ENCODE results near the gene FRRS1L. TPM values are rescaled to one million over a fixed set of nuclear protein-coding genes. Genes with fewer than 3 reads are reported as not detected.

Gene FRRS1L
- total RNA-seq, 3 donors from 2014 or later: 0.16 to 2.6 (median 2.0) TPM

DNA sequence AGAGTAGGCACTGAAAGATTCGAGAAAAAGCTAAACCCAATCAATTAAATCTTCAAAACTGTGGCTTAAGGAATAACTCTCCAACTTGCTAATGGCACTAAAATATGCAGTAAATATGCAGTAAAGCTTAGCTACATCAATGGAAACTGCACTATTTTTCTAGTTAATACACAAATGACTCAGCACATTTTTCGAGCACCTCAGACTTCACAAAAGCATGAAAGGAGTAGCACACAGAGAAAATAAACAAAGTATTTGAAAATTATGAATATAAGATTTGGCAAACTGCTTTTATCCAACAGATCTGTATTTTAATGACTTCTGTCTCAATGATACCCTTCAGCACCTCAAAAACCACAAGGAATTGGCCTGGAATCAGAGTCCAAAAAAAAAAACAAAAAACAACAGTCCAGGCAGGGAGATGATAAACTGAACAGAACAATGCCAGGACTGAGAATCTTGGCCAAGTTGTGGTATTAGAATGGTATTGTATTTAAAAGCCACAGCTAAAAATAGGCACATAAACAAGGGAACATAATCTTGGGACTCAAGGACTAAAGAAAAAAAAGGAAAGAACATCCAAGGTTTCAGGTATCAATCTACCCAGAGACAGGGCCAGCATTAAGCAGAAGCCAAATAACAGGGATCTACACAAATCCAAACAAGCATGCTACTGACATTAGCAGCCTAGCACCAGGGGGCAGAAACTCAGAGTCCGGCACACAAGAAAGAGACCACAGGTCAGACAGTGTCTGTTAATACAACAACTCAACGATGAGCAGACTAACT, 68.7 kb downstream of the FRRS1L start:
- H3K9me3 ChIP-seq: no peaks in the 10 kb centered on the region
- no peak overlapping the region for H3K4me3 ChIP-seq
- peak in 1 of 2 donors; percentile 27 for DNase-seq (ENCODE audit: low spot score in 2 of 2)
- peaks cover 15 to 28% of the 10 kb centered on the region in 2 donors for H3K4me1 ChIP-seq
- peak overlapping the region; percentile 70 to 72 for H3K27ac ChIP-seq
- H3K36me3 ChIP-seq: no peaks in the 10 kb centered on the region
- no peaks in the 10 kb centered on the region for H3K27me3 ChIP-seq
- TF ChIP-seq, protein P1, sequence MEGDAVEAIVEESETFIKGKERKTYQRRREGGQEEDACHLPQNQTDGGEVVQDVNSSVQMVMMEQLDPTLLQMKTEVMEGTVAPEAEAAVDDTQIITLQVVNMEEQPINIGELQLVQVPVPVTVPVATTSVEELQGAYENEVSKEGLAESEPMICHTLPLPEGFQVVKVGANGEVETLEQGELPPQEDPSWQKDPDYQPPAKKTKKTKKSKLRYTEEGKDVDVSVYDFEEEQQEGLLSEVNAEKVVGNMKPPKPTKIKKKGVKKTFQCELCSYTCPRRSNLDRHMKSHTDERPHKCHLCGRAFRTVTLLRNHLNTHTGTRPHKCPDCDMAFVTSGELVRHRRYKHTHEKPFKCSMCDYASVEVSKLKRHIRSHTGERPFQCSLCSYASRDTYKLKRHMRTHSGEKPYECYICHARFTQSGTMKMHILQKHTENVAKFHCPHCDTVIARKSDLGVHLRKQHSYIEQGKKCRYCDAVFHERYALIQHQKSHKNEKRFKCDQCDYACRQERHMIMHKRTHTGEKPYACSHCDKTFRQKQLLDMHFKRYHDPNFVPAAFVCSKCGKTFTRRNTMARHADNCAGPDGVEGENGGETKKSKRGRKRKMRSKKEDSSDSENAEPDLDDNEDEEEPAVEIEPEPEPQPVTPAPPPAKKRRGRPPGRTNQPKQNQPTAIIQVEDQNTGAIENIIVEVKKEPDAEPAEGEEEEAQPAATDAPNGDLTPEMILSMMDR (IDR thresholded peaks at IDR 0.05): peak in 1 of 3 donors; percentile 16
- TF ChIP-seq POLR2AphosphoS5 (IDR thresholded peaks at IDR 0.05) (peak in 1 of 3 donors; percentile 20), POLR2A (IDR thresholded peaks at IDR 0.05) (no peak)
- intact Hi-C loops (cut with DNase I; ENCODE audit: low total_unique reads): no loop called here

DNA sequence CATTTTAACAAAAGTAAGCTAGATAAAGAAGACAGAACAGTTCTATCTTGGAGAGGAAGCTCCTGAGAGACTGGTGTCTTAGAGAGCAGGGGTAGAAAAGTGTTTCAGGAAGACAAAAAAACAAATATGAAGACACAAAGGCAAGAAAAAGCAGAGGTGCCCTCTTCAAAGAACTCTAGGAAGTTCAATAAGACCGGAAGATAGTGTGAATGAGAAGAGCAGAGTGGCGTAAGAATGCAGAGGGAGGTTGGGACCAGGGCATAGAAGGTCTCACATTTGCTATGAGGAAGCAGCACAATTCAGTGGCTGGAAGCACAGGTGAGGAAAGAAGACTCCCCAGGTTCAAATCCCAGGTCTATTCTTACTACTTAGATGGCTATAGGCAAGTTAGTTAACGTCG, 69.9 kb downstream of the FRRS1L start:
- DNase-seq (ENCODE audit: low spot score in 2 of 2): no peak
- Histone ChIP-seq H3K27ac (peak overlapping the region; percentile 70 to 72), H3K4me3 (no peak overlapping the region), H3K4me1 (peaks cover 15 to 23% of the 10 kb centered on the region in 2 donors), H3K9me3 (no peaks in the 10 kb centered on the region), H3K27me3 (no peaks in the 10 kb centered on the region), H3K36me3 (no peaks in the 10 kb centered on the region)
- TF ChIP-seq POLR2A (IDR thresholded peaks at IDR 0.05): no peak
- TF ChIP-seq, protein P1 (IDR thresholded peaks at IDR 0.05): no peak
- TF ChIP-seq POLR2AphosphoS5 (IDR thresholded peaks at IDR 0.05): no peak
- intact Hi-C loops (cut with DNase I; ENCODE audit: low total_unique reads): no loop called here

DNA sequence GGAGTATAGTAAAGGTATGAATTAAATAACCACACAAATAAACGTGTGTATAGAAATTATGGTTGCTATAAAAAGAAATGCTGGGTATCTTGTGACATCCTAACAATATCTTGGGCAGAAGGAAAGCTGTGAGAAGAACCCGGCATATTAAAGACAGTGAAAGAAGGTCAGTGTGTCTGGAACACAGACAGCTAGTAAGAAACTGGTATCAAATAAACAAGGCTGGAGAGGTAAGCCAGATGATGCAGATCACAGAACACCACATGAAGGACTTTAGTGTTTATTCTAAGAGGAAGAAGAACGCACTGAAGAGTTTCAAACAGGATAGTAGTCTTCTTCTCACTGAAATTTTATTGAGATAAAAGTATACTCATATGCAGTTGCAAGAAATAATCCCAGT, 71.7 kb downstream of the FRRS1L start:
- Histone ChIP-seq H3K36me3 (no peaks in the 10 kb centered on the region), H3K9me3 (no peaks in the 10 kb centered on the region), H3K27ac (no peak overlapping the region), H3K27me3 (no peaks in the 10 kb centered on the region), H3K4me3 (no peak overlapping the region), H3K4me1 (peaks cover 15 to 23% of the 10 kb centered on the region in 2 donors)
- TF ChIP-seq, protein P1 (IDR thresholded peaks at IDR 0.05): no peak
- TF ChIP-seq POLR2AphosphoS5 (IDR thresholded peaks at IDR 0.05) (no peak), POLR2A (IDR thresholded peaks at IDR 0.05) (no peak)
- DNase-seq (ENCODE audit: low spot score in 2 of 2): no peak
- intact Hi-C loops (cut with DNase I; ENCODE audit: low total_unique reads): no loop called here

DNA sequence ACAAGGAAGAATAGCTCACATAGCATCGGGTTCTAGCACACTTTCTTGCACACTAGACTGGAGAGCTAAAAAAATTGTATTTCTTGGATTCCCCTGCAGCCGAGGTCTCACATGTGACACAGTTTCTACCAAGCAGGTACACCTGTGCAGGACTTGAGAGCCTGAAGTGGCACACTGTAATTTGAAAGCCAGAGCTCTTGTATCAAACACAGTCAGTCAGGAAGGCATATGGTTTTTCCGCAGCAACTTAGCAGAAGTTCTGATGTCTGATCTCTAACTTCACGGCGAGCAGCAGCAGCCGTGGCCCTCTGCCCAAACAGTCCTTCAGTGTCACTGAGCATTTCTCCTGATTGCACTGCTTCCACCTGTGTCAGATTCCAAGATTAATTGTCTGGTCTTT, 72.8 kb downstream of the FRRS1L start:
- DNase-seq (ENCODE audit: low spot score in 2 of 2): no peak
- intact Hi-C loops (cut with DNase I; ENCODE audit: low total_unique reads): no loop called here
- no peak for TF ChIP-seq POLR2A (IDR thresholded peaks at IDR 0.05)
- no peak for TF ChIP-seq POLR2AphosphoS5 (IDR thresholded peaks at IDR 0.05)
- TF ChIP-seq, protein P1 (IDR thresholded peaks at IDR 0.05): no peak
- no peaks in the 10 kb centered on the region for H3K9me3 ChIP-seq
- H3K27me3 ChIP-seq: no peaks in the 10 kb centered on the region
- H3K36me3 ChIP-seq: no peaks in the 10 kb centered on the region
- no peak overlapping the region for H3K4me3 ChIP-seq
- peaks cover 9 to 16% of the 10 kb centered on the region in 2 donors for H3K4me1 ChIP-seq
- no peak overlapping the region for H3K27ac ChIP-seq

DNA sequence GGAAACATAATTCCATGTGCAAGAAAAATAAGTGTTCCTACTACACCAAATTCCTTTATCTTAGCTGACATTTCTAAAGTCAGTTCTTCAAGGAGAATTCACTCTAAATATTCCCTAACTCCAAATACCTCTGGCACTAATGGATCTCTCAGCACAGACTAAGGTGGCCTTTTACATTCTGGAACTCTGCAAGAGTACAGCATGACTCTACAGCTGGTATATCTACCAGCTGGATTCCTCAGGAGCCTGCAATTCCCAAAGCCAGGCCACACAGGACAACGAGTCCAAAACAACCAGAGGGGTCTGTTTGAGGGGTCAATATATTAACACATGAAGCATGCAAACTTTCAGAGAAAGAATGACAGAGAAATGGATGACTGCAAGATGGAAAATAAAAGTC, 74.5 kb downstream of the FRRS1L start:
- Histone ChIP-seq H3K27ac (no peak overlapping the region), H3K4me1 (peaks cover 0 to under 1% of the 10 kb centered on the region in 2 donors)
- intact Hi-C loops (cut with DNase I; ENCODE audit: low total_unique reads): no loop called here

More for the DNA sequence above, 74.5 kb downstream of the FRRS1L start:
- no peak overlapping the region for H3K4me3 ChIP-seq
- H3K27me3 ChIP-seq: no peaks in the 10 kb centered on the region
- DNase-seq (ENCODE audit: low spot score in 2 of 2): no peak
- TF ChIP-seq, protein P1 (IDR thresholded peaks at IDR 0.05): no peak
- TF ChIP-seq POLR2AphosphoS5 (IDR thresholded peaks at IDR 0.05): no peak
- TF ChIP-seq POLR2A (IDR thresholded peaks at IDR 0.05): no peak
- no peaks in the 10 kb centered on the region for H3K36me3 ChIP-seq
- H3K9me3 ChIP-seq: no peaks in the 10 kb centered on the region
